HG03442 (cell line): ENCODE data around the gene FAM168A.
"Not testable (repeated sequence)": the region's sequence is repeated elsewhere in the genome, so short reads cannot be mapped to it uniquely, and the experiment has no call there.

Experiments
- ATAC-seq: cut with Tn5 transposase; IDR thresholded peaks from one replicate; pipeline ENCODE4 v1.9.1; 2021; ENCODE audit warnings: mild to moderate bottlenecking, moderate library complexity; ENCODE audit not compliant: unreplicated experiment

FAM168A gene

GRCh38 chr11:73597336-73597955 is 466 bp downstream of the FAM168A start:
- ATAC-seq: no peak

DNA sequence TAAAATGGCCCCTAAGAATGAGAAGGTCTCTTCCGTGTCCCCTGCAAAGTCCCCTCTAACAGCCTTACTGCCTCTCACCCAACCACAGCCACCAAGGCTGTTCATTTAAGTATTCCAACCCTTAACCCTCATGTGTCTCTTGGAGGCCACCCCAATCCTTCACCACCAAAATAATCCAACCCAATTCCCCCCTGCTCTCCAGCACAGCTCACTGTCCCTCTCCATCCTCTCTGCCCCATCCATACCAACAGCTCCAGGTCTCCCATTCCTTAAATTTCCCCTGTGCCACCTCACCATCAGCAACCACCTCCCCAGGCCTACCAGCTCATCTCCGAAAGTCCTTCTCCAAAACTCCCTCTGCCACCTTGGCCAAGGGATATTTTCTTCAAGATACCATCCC is 1.4 kb downstream of the FAM168A start:
- ATAC-seq: no peak

DNA sequence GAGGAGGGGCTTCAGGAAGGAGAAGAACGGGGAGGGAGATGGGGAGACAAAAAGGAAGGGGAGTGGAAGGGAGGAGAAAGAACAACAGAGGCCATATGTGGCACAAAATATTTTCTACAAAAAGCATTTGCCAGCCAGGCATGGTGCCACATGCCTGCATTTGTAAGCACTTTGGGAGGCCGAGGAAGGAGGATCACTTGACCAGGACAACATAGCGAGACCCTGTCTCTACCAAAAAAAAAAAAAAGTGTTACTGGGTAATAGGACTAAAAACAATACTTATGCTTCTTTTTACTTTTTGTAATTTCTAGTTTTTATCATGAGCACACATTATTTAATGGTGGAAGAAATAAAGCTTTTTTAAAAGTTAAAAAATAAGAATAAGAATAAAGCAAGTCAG is 5.3 kb downstream of the FAM168A start:
- no peak for ATAC-seq

DNA sequence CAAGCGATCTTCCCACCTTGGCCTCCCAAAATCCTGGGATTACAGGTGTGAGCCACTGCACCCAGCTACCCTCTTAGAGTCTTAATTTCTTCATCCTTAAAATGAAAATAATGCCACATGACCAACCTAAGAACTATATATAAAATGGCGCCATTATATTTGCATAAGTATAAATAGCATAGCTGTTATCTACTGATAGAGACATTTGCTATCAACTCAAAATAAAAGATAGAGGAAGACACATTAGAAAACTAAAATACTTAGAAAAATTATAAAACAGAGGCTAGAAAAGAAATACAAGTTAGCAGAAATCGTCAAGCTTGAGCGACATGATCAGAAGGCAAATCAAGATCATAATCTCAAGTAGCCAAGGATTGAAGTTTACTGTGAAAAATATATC is 6.2 kb downstream of the FAM168A start:
- ATAC-seq: no peak

DNA sequence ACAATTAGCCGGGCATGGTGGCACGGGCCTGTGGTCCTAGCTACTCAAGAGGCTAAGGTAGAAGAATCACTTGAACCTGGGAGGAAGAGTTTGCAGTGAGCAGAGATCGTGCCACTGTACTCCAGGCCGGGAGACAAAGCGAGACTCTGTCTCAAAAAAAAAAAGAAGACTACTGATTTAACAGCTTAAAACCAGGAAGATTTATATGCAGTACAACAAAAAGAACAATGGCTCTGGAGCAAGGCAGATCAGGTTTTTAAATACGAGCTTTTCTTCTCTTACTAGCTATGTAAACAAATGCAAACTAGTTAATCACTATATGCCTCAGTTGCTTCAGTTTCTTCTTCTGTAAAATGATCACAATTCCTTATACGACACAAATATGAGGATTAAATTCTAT is 6.9 kb downstream of the FAM168A start:
- ATAC-seq: no peak

DNA sequence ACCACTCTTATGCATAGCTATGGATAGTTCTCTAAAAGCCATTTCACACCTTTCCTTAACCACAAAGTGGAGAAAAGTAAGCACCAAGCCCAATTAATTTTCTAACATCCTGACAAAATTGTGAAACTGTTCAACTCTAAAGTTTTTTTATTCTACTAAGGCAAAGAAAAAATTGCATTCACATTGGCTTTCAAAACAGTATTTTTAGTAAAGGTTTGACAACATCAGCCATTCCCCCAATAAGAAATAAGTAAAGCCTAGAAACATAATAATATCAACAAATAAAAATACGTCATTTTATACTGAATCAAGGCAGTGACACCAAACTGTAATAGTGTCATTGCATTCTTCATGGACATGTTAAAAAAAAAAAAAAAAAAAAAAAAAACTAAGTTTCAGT is 11.1 kb downstream of the FAM168A start:
- no peak for ATAC-seq

- no peak for ATAC-seq
Observed at GRCh38 chr11:73585834-73586575, 11.9 kb downstream of the FAM168A start.

DNA sequence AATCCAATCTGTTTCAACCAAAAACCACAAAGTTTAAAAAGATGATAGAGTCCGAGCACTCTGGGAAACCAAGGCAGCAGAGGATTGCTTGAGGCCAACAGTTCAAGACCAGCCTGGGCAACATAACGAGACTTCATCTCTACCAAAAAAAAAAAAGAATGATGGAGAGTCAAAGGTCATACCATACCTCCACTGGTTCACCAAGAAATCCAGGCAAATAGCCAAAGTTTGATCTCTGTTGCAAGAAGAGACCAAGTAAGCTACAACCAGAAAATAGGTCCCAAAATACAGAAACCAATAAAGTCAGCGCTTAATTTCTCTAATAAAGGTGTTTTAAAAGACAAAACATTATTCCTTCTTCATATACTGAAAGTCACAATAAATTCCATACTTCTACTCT is 13.1 kb downstream of the FAM168A start:
- ATAC-seq: no peak

- ATAC-seq: no peak
Observed at GRCh38 chr11:73582653-73583052, 15.3 kb downstream of the FAM168A start.

GRCh38 chr11:73580749-73581148 is 17.2 kb downstream of the FAM168A start:
- ATAC-seq: not testable (repeated sequence)

GRCh38 chr11:73579641-73580434 is 18.1 kb downstream of the FAM168A start:
- no peak for ATAC-seq

GRCh38 chr11:73578592-73579185 is 19.2 kb downstream of the FAM168A start:
- no peak for ATAC-seq

GRCh38 chr11:73577496-73577917 is 20.4 kb downstream of the FAM168A start:
- ATAC-seq: no peak

DNA sequence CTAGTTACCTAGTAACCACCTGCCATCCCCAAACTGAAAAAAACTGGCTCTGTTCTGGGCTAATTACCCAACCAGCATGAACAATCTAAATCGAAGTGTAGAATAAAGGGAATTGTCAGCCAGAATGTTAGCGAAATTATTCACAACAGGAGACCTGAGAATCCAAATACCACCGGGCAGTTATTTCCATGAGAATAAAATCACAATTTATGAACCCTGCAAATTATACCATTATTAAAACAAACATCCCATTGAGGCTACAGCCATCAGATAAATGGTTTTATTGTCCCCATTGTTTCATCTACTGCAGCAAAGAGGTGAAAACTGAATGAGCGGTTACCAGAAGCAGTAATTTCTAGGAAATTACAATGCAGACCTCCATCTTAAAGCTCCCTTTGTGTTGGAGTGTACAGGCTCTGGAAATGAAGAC is 21.7 kb downstream of the FAM168A start:
- ATAC-seq: no peak

DNA sequence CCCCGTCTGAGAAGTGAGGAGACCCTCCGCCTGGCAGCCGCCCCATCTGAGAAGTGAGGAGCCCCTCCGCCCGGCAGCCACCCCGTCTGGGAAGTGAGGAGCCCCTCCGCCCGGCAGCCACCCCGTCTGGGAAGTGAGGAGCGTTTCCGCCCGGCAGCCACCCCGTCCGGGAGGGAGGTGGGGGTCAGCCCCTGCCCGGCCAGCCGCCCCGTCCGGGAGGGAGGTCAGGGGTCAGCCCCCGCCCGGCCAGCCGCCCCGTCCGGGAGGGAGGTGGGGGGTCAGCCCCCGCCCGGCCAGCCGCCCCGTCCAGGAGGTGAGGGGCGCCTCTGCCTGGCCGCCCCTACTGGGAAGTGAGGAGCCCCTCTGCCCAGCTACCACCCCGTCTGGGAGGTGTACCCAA is 25.9 kb downstream of the FAM168A start:
- ATAC-seq: not testable (repeated sequence)

- no peak for ATAC-seq
Observed at GRCh38 chr11:73570415-73571114, 27.3 kb downstream of the FAM168A start.

DNA sequence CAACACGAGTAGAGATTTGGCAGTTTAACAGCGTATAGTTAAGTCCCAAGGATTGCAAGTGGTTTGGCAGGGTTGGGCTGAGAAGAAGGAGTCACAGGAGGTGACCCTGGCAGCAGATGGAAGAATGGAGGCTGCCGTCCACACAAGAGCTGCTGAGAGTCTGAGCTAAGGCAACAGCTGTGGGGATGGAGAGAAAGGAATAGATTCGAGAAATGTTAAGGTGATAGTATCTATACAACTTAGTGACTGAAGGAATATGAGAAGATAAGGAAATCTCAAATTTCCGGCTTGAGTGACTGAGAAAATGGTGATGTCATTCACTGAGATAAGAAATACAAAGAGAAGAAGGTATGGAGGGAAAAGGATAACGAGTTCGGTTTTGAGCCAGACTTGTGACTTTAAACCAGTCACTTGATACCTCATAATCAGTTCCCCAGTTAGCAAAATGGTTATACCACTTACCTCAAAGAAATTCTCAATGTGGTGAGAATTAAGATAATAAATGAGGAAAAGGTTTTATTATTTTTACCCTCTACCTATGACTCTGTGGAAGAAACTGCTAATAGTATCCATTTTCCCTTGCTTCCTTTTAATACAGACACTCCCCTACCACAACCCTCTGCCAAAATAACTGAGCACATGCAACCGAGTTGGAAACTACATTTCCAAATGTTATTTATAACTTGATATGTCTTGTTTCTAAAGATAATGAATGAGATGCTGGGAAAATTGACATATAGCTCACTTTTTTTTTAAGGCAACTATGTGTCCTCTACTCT is 30.7 kb downstream of the FAM168A start:
- ATAC-seq: no peak

GRCh38 chr11:73566422-73566821 is 31.5 kb downstream of the FAM168A start:
- ATAC-seq: no peak

DNA sequence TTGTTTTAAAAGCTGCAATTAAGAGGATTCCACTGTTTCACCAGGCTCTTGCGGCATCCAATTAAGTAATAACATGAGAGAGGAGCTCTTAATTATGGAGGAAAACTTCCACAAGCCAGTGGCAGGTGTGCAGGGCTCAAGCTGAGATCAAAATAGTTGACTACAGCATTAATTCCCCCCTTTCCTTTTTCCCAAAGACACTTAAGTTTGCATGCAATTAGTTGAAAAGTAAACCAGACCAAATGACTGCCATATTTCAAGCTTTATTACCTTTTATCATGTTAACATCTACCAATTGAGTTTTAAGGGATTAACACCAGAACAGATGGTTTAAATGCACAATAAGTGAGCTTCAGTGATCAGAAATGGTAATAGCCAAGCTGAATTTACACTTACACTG is 32.1 kb downstream of the FAM168A start:
- ATAC-seq: no peak

- no peak for ATAC-seq
Observed at GRCh38 chr11:73564903-73565302, 33.0 kb downstream of the FAM168A start.
